Measurements from ENCODE around the gene TCERG1L.

Gene TCERG1L

DNA sequence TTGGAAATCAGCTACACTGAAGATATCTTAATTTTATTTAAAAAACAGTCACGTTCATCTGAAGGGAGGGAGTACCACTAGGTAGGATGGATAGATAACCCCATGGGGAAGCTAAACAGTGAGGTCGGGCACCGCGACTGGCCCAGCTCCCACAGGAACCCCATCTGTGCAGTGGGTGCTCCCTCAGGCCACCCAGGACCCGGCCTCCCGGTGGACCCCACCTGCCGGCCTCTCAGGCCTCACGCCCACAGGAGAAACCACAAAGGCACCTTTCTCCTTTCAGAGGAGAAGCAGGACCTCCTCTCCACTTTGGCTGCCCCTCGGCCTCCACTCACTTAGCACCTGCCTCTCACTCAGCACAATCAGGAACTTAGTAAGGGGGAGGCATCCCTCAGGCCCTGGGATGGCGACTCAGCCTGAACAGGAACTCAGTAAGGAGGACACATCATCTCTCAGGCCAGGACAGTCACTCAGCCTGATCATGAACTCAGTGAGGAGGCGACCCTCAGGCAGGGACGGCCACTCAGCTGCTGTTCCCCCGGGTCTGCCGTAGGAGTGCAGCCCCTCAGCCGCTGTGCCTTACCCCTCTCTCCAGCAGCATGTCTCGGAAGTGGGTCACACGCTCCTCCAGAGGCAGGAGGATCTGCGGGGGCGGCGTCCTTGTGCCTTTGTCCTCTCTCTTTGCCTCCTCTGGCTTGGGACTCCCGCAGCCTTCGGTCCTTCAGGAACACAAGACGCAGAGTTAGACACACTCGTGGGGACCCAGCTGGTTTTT lies 195.1 kb downstream of the TCERG1L start:
- Histone ChIP-seq H3K4me3 (ENCODE audit: low read depth, low read length) (no peak overlapping the region), H3K27ac (ENCODE audit: low read depth, low read length) (no peak overlapping the region), H3K36me3 (ENCODE audit: control insufficient read depth, insufficient read depth, low read length) (no peaks in the 10 kb centered on the region), H3K9me3 (ENCODE audit: control insufficient read depth, insufficient read depth, low read depth, low read length) (no peaks in the 10 kb centered on the region), H3K9ac (ENCODE audit: low read length) (no peak overlapping the region), H3K4me1 (ENCODE audit: control insufficient read depth, insufficient read depth, low read length) (peaks cover 16% of the 10 kb centered on the region), H3K27me3 (ENCODE audit: control insufficient read depth, insufficient read depth, low read length) (no peaks in the 10 kb centered on the region)

- Histone ChIP-seq H3K36me3 (ENCODE audit: control insufficient read depth, insufficient read depth, low read length) (no peaks in the 10 kb centered on the region), H3K27ac (ENCODE audit: low read depth, low read length) (no peak overlapping the region), H3K4me3 (ENCODE audit: low read depth, low read length) (no peak overlapping the region), H3K27me3 (ENCODE audit: control insufficient read depth, insufficient read depth, low read length) (no peaks in the 10 kb centered on the region), H3K4me1 (ENCODE audit: control insufficient read depth, insufficient read depth, low read length) (peaks cover 16% of the 10 kb centered on the region), H3K9ac (ENCODE audit: low read length) (no peak overlapping the region), H3K9me3 (ENCODE audit: control insufficient read depth, insufficient read depth, low read depth, low read length) (no peaks in the 10 kb centered on the region)
Measured at GRCh38 chr10:131115801-131116200, 195.7 kb downstream of the TCERG1L start.

DNA sequence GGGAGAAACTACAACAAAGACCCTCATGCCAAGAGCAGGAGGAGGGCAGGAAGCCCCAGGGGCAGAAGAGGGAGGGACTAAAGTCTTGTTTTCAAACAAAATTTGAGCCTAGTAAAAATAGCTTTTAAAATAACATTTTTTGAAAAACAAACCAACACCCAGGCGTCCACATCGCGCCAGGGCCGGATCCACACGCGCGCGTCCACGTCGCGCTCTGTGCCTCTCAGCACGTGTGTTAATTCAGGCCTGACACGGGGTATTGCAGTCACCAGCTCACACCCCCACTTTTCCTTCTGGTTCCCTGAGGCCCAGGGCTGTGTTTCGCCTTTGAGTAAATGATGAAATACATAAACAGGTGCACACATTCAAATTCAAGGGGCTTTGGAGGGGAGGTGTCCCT lies 196.2 kb downstream of the TCERG1L start:
- Histone ChIP-seq H3K27me3 (ENCODE audit: control insufficient read depth, insufficient read depth, low read length) (no peaks in the 10 kb centered on the region), H3K4me3 (ENCODE audit: low read depth, low read length) (no peak overlapping the region), H3K4me1 (ENCODE audit: control insufficient read depth, insufficient read depth, low read length) (peaks cover 16% of the 10 kb centered on the region), H3K9ac (ENCODE audit: low read length) (no peak overlapping the region), H3K9me3 (ENCODE audit: control insufficient read depth, insufficient read depth, low read depth, low read length) (no peaks in the 10 kb centered on the region), H3K36me3 (ENCODE audit: control insufficient read depth, insufficient read depth, low read length) (no peaks in the 10 kb centered on the region), H3K27ac (ENCODE audit: low read depth, low read length) (no peak overlapping the region)

DNA sequence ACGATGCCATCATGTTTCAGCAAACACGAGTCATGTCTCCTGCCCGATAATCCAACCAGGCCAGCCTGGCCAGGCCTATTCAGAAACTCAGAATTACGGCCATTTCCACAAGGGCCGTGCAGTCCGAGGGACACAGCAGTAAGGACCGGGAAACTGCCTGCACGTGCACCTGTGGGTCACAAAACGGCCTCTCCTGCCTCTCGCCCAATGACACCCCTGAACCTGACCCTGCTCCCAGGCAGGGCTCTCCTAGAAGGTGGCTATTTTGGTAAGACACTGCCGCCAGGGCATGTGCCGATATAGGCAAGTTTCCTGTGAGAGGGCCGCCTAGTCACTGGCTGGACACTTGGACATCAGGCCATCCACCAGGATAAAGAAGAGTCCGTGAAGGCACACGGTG lies 196.7 kb downstream of the TCERG1L start:
- Histone ChIP-seq H3K27ac (ENCODE audit: low read depth, low read length) (no peak overlapping the region; the same call in 1 of the 2 replicates), H3K36me3 (ENCODE audit: control insufficient read depth, insufficient read depth, low read length) (no peaks in the 10 kb centered on the region), H3K9ac (ENCODE audit: low read length) (no peak overlapping the region), H3K4me3 (ENCODE audit: low read depth, low read length) (no peak overlapping the region), H3K4me1 (ENCODE audit: control insufficient read depth, insufficient read depth, low read length) (peaks cover 16% of the 10 kb centered on the region), H3K27me3 (ENCODE audit: control insufficient read depth, insufficient read depth, low read length) (no peaks in the 10 kb centered on the region), H3K9me3 (ENCODE audit: control insufficient read depth, insufficient read depth, low read depth, low read length) (no peaks in the 10 kb centered on the region)

GRCh38 chr10:131113709-131114291 lies 197.7 kb downstream of the TCERG1L start:
- no peak overlapping the region for H3K27ac ChIP-seq (ENCODE audit: low read depth, low read length)
- no peak overlapping the region for H3K4me3 ChIP-seq (ENCODE audit: low read depth, low read length)
- no peaks in the 10 kb centered on the region for H3K36me3 ChIP-seq (ENCODE audit: control insufficient read depth, insufficient read depth, low read length)
- no peaks in the 10 kb centered on the region for H3K27me3 ChIP-seq (ENCODE audit: control insufficient read depth, insufficient read depth, low read length)
- peaks cover 16% of the 10 kb centered on the region for H3K4me1 ChIP-seq (ENCODE audit: control insufficient read depth, insufficient read depth, low read length)
- no peak overlapping the region for H3K9ac ChIP-seq (ENCODE audit: low read length)
- H3K9me3 ChIP-seq (ENCODE audit: control insufficient read depth, insufficient read depth, low read depth, low read length), result no peaks in the 10 kb centered on the region

DNA sequence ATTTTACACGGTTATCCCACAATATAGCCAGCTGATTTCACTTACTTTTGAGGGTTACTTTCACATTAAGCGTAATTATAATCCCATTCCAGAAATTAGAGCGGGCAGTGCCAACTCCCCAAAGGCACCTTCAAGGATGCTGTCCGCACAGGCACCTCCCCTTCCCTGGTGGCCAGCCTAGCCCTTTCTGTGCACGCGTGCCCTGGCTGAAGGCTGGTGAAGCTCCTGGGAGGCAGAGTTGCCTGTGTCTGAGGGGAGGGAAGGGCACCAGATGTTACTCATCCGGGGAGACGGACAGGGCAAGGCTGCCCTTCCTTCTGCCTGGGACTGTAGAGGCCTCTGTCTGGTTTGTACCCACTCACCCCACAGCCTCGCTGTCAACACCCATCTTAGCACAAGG lies 198.4 kb downstream of the TCERG1L start:
- H3K4me1 ChIP-seq (ENCODE audit: control insufficient read depth, insufficient read depth, low read length), result peaks cover 16% of the 10 kb centered on the region
- no peak overlapping the region for H3K27ac ChIP-seq (ENCODE audit: low read depth, low read length)
- H3K27me3 ChIP-seq (ENCODE audit: control insufficient read depth, insufficient read depth, low read length), result no peaks in the 10 kb centered on the region
- no peak overlapping the region for H3K9ac ChIP-seq (ENCODE audit: low read length)
- no peak overlapping the region for H3K4me3 ChIP-seq (ENCODE audit: low read depth, low read length)
- peaks cover 1% of the 10 kb centered on the region; the same call in 1 of the 2 replicates for H3K9me3 ChIP-seq (ENCODE audit: control insufficient read depth, insufficient read depth, low read depth, low read length)
- H3K36me3 ChIP-seq (ENCODE audit: control insufficient read depth, insufficient read depth, low read length), result no peaks in the 10 kb centered on the region

DNA sequence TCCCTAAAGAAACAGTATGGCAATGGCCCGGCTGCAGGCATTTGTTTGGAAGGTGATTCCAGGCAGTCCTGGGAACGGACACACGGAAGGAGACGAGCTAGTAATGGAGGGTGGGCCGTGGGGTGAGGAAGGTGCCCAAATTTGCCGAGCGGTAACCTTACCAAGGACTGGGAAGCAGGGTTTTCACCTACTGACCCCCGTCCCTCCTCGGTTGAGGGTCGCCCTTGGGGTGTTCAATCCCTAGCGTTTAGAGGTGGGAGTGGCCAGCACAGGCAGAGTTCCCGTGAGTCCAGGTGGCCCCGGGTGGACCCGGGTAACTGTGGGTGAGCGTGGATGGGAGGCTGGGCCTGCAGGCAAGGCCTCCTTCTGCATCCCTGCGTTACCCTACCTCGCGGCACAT lies 198.8 kb downstream of the TCERG1L start:
- no peak overlapping the region for H3K27ac ChIP-seq (ENCODE audit: low read depth, low read length)
- H3K4me3 ChIP-seq (ENCODE audit: low read depth, low read length), result no peak overlapping the region
- H3K27me3 ChIP-seq (ENCODE audit: control insufficient read depth, insufficient read depth, low read length), result no peaks in the 10 kb centered on the region
- H3K9me3 ChIP-seq (ENCODE audit: control insufficient read depth, insufficient read depth, low read depth, low read length), result peaks cover 6% of the 10 kb centered on the region; the same call in 1 of the 2 replicates
- no peak overlapping the region for H3K9ac ChIP-seq (ENCODE audit: low read length)
- no peaks in the 10 kb centered on the region for H3K36me3 ChIP-seq (ENCODE audit: control insufficient read depth, insufficient read depth, low read length)
- H3K4me1 ChIP-seq (ENCODE audit: control insufficient read depth, insufficient read depth, low read length), result peaks cover 16% of the 10 kb centered on the region

DNA sequence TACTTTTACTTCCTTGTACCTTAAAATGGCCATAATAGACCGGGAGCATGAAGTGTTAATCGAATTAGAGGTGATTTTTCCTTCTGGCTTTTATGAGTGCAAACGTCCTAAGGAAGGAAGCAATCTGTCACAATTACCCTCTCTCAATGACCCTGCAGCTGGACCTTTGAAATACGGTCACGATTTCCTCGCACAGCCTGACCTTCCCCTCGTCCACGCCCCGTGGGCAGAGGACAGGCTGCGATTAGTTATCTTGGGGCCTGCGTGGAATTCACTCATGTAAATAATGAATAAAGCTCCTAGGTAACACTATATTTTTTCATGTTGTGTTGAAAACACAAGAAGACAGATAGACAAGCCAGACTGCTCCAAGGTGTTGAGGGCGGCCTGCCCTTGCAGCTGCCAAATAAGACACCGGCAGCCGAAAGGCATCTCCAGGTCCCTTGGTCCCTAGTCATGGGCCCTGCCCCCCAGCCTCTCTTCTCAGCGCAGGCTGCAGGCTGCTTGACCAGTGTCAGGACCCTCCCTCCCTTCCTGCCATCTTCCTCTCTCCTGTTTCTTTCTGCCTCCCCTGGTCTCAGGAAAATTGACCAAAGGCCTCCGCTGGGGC lies 199.9 kb downstream of the TCERG1L start:
- Histone ChIP-seq H3K36me3 (ENCODE audit: control insufficient read depth, insufficient read depth, low read length) (no peaks in the 10 kb centered on the region), H3K27me3 (ENCODE audit: control insufficient read depth, insufficient read depth, low read length) (no peaks in the 10 kb centered on the region), H3K9ac (ENCODE audit: low read length) (no peak overlapping the region), H3K4me3 (ENCODE audit: low read depth, low read length) (no peak overlapping the region), H3K4me1 (ENCODE audit: control insufficient read depth, insufficient read depth, low read length) (peaks cover 15% of the 10 kb centered on the region), H3K27ac (ENCODE audit: low read depth, low read length) (no peak overlapping the region), H3K9me3 (ENCODE audit: control insufficient read depth, insufficient read depth, low read depth, low read length) (peaks cover 9% of the 10 kb centered on the region; the same call in 1 of the 2 replicates)

- peaks cover 13% of the 10 kb centered on the region for H3K4me1 ChIP-seq (ENCODE audit: control insufficient read depth, insufficient read depth, low read length)
- no peaks in the 10 kb centered on the region for H3K36me3 ChIP-seq (ENCODE audit: control insufficient read depth, insufficient read depth, low read length)
Measured at GRCh38 chr10:131111007-131111406, 200.5 kb downstream of the TCERG1L start.

DNA sequence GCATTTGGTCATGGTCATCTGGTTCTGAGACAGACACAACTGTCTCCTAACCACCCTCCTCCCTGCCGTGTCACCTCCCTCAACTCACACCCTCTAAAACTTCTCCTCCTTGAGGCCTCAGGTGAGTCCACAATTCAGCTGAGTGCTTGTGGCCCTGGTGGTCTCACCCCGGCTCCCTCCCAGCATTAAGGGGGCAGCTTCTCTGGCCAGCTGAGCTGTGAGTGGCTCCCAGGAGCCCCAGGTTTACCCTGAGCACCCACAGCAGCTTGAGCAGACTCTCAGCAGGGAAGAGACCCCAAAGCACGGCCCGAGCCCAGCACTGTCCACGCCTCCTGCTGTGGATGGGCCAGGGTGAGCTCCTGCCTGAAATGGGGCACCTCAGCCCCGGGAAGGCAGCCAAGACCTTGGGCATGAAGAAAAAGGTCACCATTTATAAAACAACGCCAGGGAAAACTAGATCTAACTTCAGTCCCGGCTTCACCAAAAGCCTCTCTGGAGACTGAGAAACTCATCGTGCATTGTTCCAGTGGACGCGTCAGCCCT lies 201.2 kb downstream of the TCERG1L start:
- Histone ChIP-seq H3K27me3 (ENCODE audit: control insufficient read depth, insufficient read depth, low read length) (no peaks in the 10 kb centered on the region), H3K4me1 (ENCODE audit: control insufficient read depth, insufficient read depth, low read length) (peaks cover 9% of the 10 kb centered on the region), H3K9ac (ENCODE audit: low read length) (no peak overlapping the region), H3K36me3 (ENCODE audit: control insufficient read depth, insufficient read depth, low read length) (no peaks in the 10 kb centered on the region), H3K4me3 (ENCODE audit: low read depth, low read length) (no peak overlapping the region), H3K9me3 (ENCODE audit: control insufficient read depth, insufficient read depth, low read depth, low read length) (peaks cover 17% of the 10 kb centered on the region; the same call in 1 of the 2 replicates), H3K27ac (ENCODE audit: low read depth, low read length) (no peak overlapping the region)

More at GRCh38 chr10:131111007-131111406, 200.5 kb downstream of the TCERG1L start:
- Histone ChIP-seq H3K4me3 (ENCODE audit: low read depth, low read length) (no peak overlapping the region), H3K27ac (ENCODE audit: low read depth, low read length) (no peak overlapping the region), H3K27me3 (ENCODE audit: control insufficient read depth, insufficient read depth, low read length) (no peaks in the 10 kb centered on the region), H3K9ac (ENCODE audit: low read length) (no peak overlapping the region), H3K9me3 (ENCODE audit: control insufficient read depth, insufficient read depth, low read depth, low read length) (peaks cover 13% of the 10 kb centered on the region; the same call in 1 of the 2 replicates)

GRCh38 chr10:131109726-131110125 lies 201.8 kb downstream of the TCERG1L start:
- peaks cover 4% of the 10 kb centered on the region for H3K4me1 ChIP-seq (ENCODE audit: control insufficient read depth, insufficient read depth, low read length)
- no peaks in the 10 kb centered on the region for H3K27me3 ChIP-seq (ENCODE audit: control insufficient read depth, insufficient read depth, low read length)
- no peak overlapping the region for H3K27ac ChIP-seq (ENCODE audit: low read depth, low read length)
- no peaks in the 10 kb centered on the region for H3K36me3 ChIP-seq (ENCODE audit: control insufficient read depth, insufficient read depth, low read length)
- peaks cover 17% of the 10 kb centered on the region; the same call in 1 of the 2 replicates for H3K9me3 ChIP-seq (ENCODE audit: control insufficient read depth, insufficient read depth, low read depth, low read length)
- no peak overlapping the region for H3K4me3 ChIP-seq (ENCODE audit: low read depth, low read length)
- H3K9ac ChIP-seq (ENCODE audit: low read length), result no peak overlapping the region
